ENCODE measurements around the gene ZC3H13.

The ZC3H13 gene

GRCh38 chr13:45925151-45925550 is 127.4 kb downstream of the ZC3H13 start:
- H3K4me3 ChIP-seq (ENCODE audit: low read depth, low read length): no peak overlapping the region
- 0 out of 2 replicates have a peak, but pooled peaks have one; percentile 3 for TF ChIP-seq CTCF (IDR thresholded peaks at IDR 0.05; ENCODE audit: borderline replicate concordance, insufficient read depth, low read depth, low read length)

GRCh38 chr13:45921162-45921736 is 131.3 kb downstream of the ZC3H13 start:
- TF ChIP-seq CTCF (IDR thresholded peaks at IDR 0.05; ENCODE audit: borderline replicate concordance, insufficient read depth, low read depth, low read length): no peak
- H3K4me3 ChIP-seq (ENCODE audit: low read depth, low read length): no peak overlapping the region

GRCh38 chr13:45918597-45918996 is 133.9 kb downstream of the ZC3H13 start:
- no peak overlapping the region for H3K4me3 ChIP-seq (ENCODE audit: low read depth, low read length)
- no peak for TF ChIP-seq CTCF (IDR thresholded peaks at IDR 0.05; ENCODE audit: borderline replicate concordance, insufficient read depth, low read depth, low read length)

GRCh38 chr13:45917019-45917418 is 135.5 kb downstream of the ZC3H13 start:
- no peak for TF ChIP-seq CTCF (IDR thresholded peaks at IDR 0.05; ENCODE audit: borderline replicate concordance, insufficient read depth, low read depth, low read length)
- no peak overlapping the region for H3K4me3 ChIP-seq (ENCODE audit: low read depth, low read length)

GRCh38 chr13:45915686-45916439 is 136.7 kb downstream of the ZC3H13 start:
- TF ChIP-seq CTCF (IDR thresholded peaks at IDR 0.05; ENCODE audit: borderline replicate concordance, insufficient read depth, low read depth, low read length): no peak
- no peak overlapping the region for H3K4me3 ChIP-seq (ENCODE audit: low read depth, low read length)

- no peak overlapping the region for H3K4me3 ChIP-seq (ENCODE audit: low read depth, low read length)
- no peak for TF ChIP-seq CTCF (IDR thresholded peaks at IDR 0.05; ENCODE audit: borderline replicate concordance, insufficient read depth, low read depth, low read length)
Measured at GRCh38 chr13:45909673-45910072, 142.9 kb downstream of the ZC3H13 start.

- TF ChIP-seq CTCF (IDR thresholded peaks at IDR 0.05; ENCODE audit: borderline replicate concordance, insufficient read depth, low read depth, low read length): no peak
- no peak overlapping the region for H3K4me3 ChIP-seq (ENCODE audit: low read depth, low read length)
Measured at GRCh38 chr13:45909089-45909488, 143.5 kb downstream of the ZC3H13 start.

Data from GM12875 (cell line).